Fibroblast of lung (primary cell): ENCODE data around the gene SEC14L5.

Source experiments
- EZH2 ChIP-seq: IDR thresholded peaks from 2 replicates; pipeline ENCODE4 v1.5.1; 2012; ENCODE audit warnings: low read length, control low read depth, mild to moderate bottlenecking; ENCODE audit errors: missing control alignments
- TF ChIP-seq, protein P1 (sequence below), 2 donors: IDR thresholded peaks in 1 of 2; conservative IDR thresholded peaks in 1 of 2; 1 replicate in 1 of 2; 2 replicates in 1 of 2; pipeline ENCODE4 v1.5.1; 2011 to 2012; ENCODE audit warnings: low read length in 2 of 2, control low read depth in 1 of 2, inconsistent platforms in 1 of 2, low read depth in 1 of 2, mild to moderate bottlenecking in 1 of 2

GRCh38 chr16:4980691-4981090 is 22.6 kb downstream of the SEC14L5 start:
- TF ChIP-seq, protein P1, sequence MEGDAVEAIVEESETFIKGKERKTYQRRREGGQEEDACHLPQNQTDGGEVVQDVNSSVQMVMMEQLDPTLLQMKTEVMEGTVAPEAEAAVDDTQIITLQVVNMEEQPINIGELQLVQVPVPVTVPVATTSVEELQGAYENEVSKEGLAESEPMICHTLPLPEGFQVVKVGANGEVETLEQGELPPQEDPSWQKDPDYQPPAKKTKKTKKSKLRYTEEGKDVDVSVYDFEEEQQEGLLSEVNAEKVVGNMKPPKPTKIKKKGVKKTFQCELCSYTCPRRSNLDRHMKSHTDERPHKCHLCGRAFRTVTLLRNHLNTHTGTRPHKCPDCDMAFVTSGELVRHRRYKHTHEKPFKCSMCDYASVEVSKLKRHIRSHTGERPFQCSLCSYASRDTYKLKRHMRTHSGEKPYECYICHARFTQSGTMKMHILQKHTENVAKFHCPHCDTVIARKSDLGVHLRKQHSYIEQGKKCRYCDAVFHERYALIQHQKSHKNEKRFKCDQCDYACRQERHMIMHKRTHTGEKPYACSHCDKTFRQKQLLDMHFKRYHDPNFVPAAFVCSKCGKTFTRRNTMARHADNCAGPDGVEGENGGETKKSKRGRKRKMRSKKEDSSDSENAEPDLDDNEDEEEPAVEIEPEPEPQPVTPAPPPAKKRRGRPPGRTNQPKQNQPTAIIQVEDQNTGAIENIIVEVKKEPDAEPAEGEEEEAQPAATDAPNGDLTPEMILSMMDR (conservative IDR thresholded peaks at IDR 0.05 in 1 of 2, IDR thresholded peaks at IDR 0.05 in 1 of 2; ENCODE audit: low read depth in 1 of 2, low read length in 2 of 2) = no peak
- no peak for TF ChIP-seq EZH2
